Parathyroid adenoma (tissue), 2 donors: Measurements from ENCODE around the gene CCSER2.

Experiments used
- H2AFZ ChIP-seq: fragments of 300-600 bp; sonication (generic); one replicate; pipeline ENCODE4 v1.7.0; 2017; ENCODE audit warnings: antibody characterized with exemption, mild to moderate bottlenecking
- H3K27ac ChIP-seq: fragments of 300-600 bp; sonication (generic); one replicate; pipeline ENCODE4 v1.7.0; 2017
- H3K27me3 ChIP-seq: fragments of 300-600 bp; sonication (generic); one replicate; pipeline ENCODE4 v1.7.0; 2017; ENCODE audit warnings: low read length; ENCODE audit not compliant: control insufficient read depth, insufficient read depth
- H3K36me3 ChIP-seq: fragments of 300-600 bp; sonication (generic); one replicate; pipeline ENCODE4 v1.7.0; 2017; ENCODE audit warnings: low read length; ENCODE audit not compliant: control insufficient read depth, insufficient read depth
- H3K4me1 ChIP-seq: fragments of 300-600 bp; sonication (generic); one replicate; pipeline ENCODE4 v1.7.0; 2017; ENCODE audit warnings: control low read depth
- H3K4me2 ChIP-seq: fragments of 300-600 bp; sonication (generic); one replicate; pipeline ENCODE4 v1.7.0; 2017; ENCODE audit warnings: low read length
- H3K4me3 ChIP-seq: fragments of 300-600 bp; sonication (generic); one replicate; pipeline ENCODE4 v1.7.0; 2017; ENCODE audit warnings: low read depth, low read length
- H3K79me2 ChIP-seq: fragments of 300-600 bp; sonication (generic); one replicate; pipeline ENCODE4 v1.7.0; 2017; ENCODE audit warnings: control low read depth
- H3K9ac ChIP-seq: fragments of 300-600 bp; sonication (generic); one replicate; pipeline ENCODE4 v1.7.0; 2017; ENCODE audit warnings: mild to moderate bottlenecking
- H3K9me3 ChIP-seq: fragments of 300-600 bp; sonication (generic); one replicate; pipeline ENCODE4 v1.7.0; 2017; ENCODE audit warnings: low read length; ENCODE audit not compliant: control insufficient read depth
- CTCF ChIP-seq: fragments of 300-600 bp; sonication (generic); IDR thresholded peaks from one replicate; pipeline ENCODE4 v1.7.0; 2017; ENCODE audit warnings: antibody characterized with exemption, mild to moderate bottlenecking
- donor health status: primary hyperparathyroidism.

Gene CCSER2

DNA sequence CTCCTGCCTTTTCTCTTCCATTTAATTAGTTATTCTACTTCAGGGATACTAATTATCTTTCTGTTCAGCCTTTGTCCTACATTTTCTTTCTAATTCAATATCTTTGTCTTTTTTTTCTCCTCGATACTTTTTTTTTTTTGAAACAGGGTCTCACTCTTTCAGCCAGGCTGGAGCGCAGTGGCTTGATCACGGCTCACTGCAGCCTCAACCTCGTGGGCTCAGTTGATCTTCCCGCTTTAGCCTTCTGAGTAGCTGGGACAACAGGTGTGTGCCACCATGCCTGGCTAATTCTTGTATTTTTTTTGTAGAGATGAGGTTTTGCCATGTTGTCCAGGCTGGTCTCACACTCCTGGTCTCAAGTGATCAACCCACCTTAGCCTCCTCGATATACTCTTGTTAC is 38.9 kb downstream of the CCSER2 start:
- Histone ChIP-seq H3K4me1 (peaks cover 20% of the 10 kb centered on the region), H3K9ac (no peak overlapping the region), H3K27ac (no peak overlapping the region), H2AFZ (no peak overlapping the region), H3K4me3 (no peak overlapping the region), H3K36me3 (no peaks in the 10 kb centered on the region), H3K27me3 (no peaks in the 10 kb centered on the region), H3K4me2 (no peak overlapping the region), H3K79me2 (peaks cover 19% of the 10 kb centered on the region), H3K9me3 (no peaks in the 10 kb centered on the region)
- TF ChIP-seq CTCF: no peak

DNA sequence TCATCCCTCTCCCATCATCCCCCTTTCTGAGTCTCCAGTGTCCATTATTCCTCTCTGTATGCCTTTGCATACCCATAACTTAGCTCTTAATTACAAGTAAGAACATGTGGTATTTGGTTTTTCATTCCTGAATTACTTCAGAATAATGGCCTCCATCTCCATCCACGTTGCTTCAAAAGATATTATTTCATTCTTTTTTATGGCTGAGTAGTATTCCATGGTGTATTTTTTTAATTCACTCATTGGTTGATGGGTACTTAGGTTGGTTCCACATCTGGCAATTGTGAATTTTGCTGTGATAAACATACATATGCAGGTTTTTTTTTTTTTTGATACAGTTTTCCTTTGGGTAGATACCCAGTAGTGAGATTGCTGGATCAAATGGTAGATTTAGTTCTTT is 40.4 kb downstream of the CCSER2 start:
- Histone ChIP-seq H3K9ac (no peak overlapping the region), H3K9me3 (no peaks in the 10 kb centered on the region), H3K79me2 (peaks cover 18% of the 10 kb centered on the region), H3K4me1 (peaks cover 21% of the 10 kb centered on the region), H3K27ac (no peak overlapping the region), H3K4me3 (no peak overlapping the region), H3K36me3 (no peaks in the 10 kb centered on the region), H3K27me3 (no peaks in the 10 kb centered on the region), H2AFZ (no peak overlapping the region), H3K4me2 (no peak overlapping the region)
- no peak for TF ChIP-seq CTCF

GRCh38 chr10:84370283-84370682 is 41.9 kb downstream of the CCSER2 start:
- no peaks in the 10 kb centered on the region for H3K36me3 ChIP-seq
- no peak overlapping the region for H3K4me3 ChIP-seq
- no peaks in the 10 kb centered on the region for H3K27me3 ChIP-seq
- no peak for TF ChIP-seq CTCF
- H2AFZ ChIP-seq: no peak overlapping the region
- H3K9ac ChIP-seq: no peak overlapping the region
- no peaks in the 10 kb centered on the region for H3K9me3 ChIP-seq
- no peak overlapping the region for H3K27ac ChIP-seq
- H3K79me2 ChIP-seq: peaks cover 22% of the 10 kb centered on the region
- H3K4me1 ChIP-seq: peaks cover 21% of the 10 kb centered on the region
- no peak overlapping the region for H3K4me2 ChIP-seq

DNA sequence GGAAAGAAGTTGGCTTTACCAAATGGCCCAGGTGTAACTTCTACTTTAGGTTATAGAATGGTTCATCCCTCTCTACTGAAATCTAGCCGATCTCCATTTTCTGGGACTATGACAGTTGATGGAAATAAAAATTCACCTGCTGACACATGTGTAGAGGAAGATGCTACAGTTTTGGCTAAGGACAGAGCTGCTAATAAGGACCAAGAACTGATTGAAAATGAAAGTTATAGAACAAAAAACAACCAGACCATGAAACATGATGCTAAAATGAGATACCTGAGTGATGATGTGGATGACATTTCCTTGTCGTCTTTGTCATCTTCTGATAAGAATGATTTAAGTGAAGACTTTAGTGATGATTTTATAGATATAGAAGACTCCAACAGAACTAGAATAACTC is 43.6 kb downstream of the CCSER2 start:
- Histone ChIP-seq H3K4me2 (no peak overlapping the region), H3K4me1 (peaks cover 8% of the 10 kb centered on the region), H3K9me3 (no peaks in the 10 kb centered on the region), H3K27ac (no peak overlapping the region), H3K27me3 (no peaks in the 10 kb centered on the region), H3K9ac (no peak overlapping the region), H3K36me3 (no peaks in the 10 kb centered on the region), H3K79me2 (peaks cover 16% of the 10 kb centered on the region), H2AFZ (no peak overlapping the region), H3K4me3 (no peak overlapping the region)
- TF ChIP-seq CTCF: no peak

DNA sequence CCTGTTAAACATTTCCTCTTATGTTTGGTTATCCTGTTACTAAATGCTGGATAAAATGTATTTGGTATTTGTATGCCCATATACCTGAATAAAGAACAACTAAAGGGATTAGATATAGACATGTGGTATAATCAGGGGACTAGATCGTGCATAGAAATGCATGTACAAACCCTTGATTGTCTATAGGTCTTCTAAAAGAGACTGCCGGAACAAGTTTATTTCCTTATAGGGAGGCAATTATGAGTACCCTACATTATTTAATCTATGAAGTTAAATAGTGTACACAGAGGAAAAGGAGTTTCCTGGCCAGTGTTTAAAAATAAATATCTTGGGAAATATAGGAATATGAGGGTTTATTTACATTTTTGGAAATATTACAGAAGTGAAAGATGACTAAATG is 44.6 kb downstream of the CCSER2 start:
- Histone ChIP-seq H3K4me2 (no peak overlapping the region), H3K27me3 (no peaks in the 10 kb centered on the region), H3K27ac (no peak overlapping the region), H2AFZ (no peak overlapping the region), H3K36me3 (no peaks in the 10 kb centered on the region), H3K4me3 (no peak overlapping the region), H3K79me2 (peaks cover 13% of the 10 kb centered on the region), H3K4me1 (peaks cover 8% of the 10 kb centered on the region), H3K9ac (no peak overlapping the region), H3K9me3 (no peaks in the 10 kb centered on the region)
- no peak for TF ChIP-seq CTCF
